HepG2 (cell line): Measurements from ENCODE around the gene BCORL1. TPM values are rescaled to one million over a fixed set of nuclear protein-coding genes. Genes with fewer than 3 reads are reported as not detected.
A peak's percentile ranks its signal among the peaks of the same experiment; 100 is the strongest.

Experiments used
- BRCA1 ChIP-seq: sonication (generic); formaldehyde crosslinking; IDR thresholded peaks from 2 replicates; pipeline ENCODE4 v1.4.0; 2020; ENCODE audit warnings: missing genetic modification reagents
- HHEX ChIP-seq: IDR thresholded peaks from 2 replicates; pipeline ENCODE4 v1.6.1; 2016; ENCODE audit warnings: control low read depth
- JUNB ChIP-seq: sonication (generic); formaldehyde crosslinking; IDR thresholded peaks from 2 replicates; pipeline ENCODE4 v1.8.0; 2022; ENCODE audit warnings: missing genetic modification reagents, mild to moderate bottlenecking, borderline replicate concordance
- KLF11 ChIP-seq: IDR thresholded peaks from 2 replicates; pipeline ENCODE4 v1.6.1; 2016; ENCODE audit warnings: missing compliant biosample characterization
- KLF15 ChIP-seq: sonication (generic); formaldehyde crosslinking; IDR thresholded peaks from 2 replicates; pipeline ENCODE4 v1.8.1; 2023; ENCODE audit warnings: borderline replicate concordance, mild to moderate bottlenecking, inconsistent platforms, missing genetic modification reagents, mixed read lengths
- MAFK ChIP-seq, 2 experiments: IDR thresholded peaks in 1 of 2; conservative IDR thresholded peaks in 1 of 2; 2 replicates each; pipeline ENCODE4 v1.6.1; 2011; ENCODE audit warnings: improper control_type of control experiment in 2 of 2, low read length in 2 of 2
- MTF2 ChIP-seq: sonication (generic); formaldehyde crosslinking; IDR thresholded peaks from 2 replicates; pipeline ENCODE4 v1.5.0; 2020; ENCODE audit warnings: missing genetic modification reagents, borderline replicate concordance
- NFKB2 ChIP-seq: sonication (generic); formaldehyde crosslinking; IDR thresholded peaks from 2 replicates; pipeline ENCODE4 v1.4.0; 2020; ENCODE audit warnings: missing genetic modification reagents, borderline replicate concordance
- ONECUT2 ChIP-seq: sonication (generic); formaldehyde crosslinking; IDR thresholded peaks from 2 replicates; pipeline ENCODE4 v1.4.0; 2020; ENCODE audit warnings: missing genetic modification reagents
- PHF5A ChIP-seq: IDR thresholded peaks from one replicate; pipeline ENCODE4 v1.6.1; 2018; ENCODE audit warnings: low read depth, missing genetic modification reagents; ENCODE audit not compliant: unreplicated experiment
- POGZ ChIP-seq: sonication (generic); formaldehyde crosslinking; IDR thresholded peaks from 2 replicates; pipeline ENCODE4 v1.4.0; 2020; ENCODE audit warnings: mild to moderate bottlenecking, missing genetic modification reagents
- SALL1 ChIP-seq: sonication (generic); formaldehyde crosslinking; IDR thresholded peaks from 2 replicates; pipeline ENCODE4 v1.8.0; 2022; ENCODE audit warnings: mild to moderate bottlenecking, missing genetic modification reagents
- SAP130 ChIP-seq: IDR thresholded peaks from 2 replicates; pipeline ENCODE4 v1.6.1; 2016; ENCODE audit warnings: low read depth
- ZNF660 ChIP-seq: sonication (generic); formaldehyde crosslinking; IDR thresholded peaks from 2 replicates; pipeline ENCODE4 v1.5.1; 2020; ENCODE audit warnings: mild to moderate bottlenecking, low read depth, missing genetic modification reagents, borderline replicate concordance
- polyA plus RNA-seq, 8 experiments: library from polyadenylated mRNA; depleted of rRNA in 3 of 8; stranded (reverse) in 7 of 8; unstranded in 1 of 8; fragments of >200 nt; fragmentation: Illumina TruSeq in 4 of 8; extraction: Trizol in 4 of 8; gene quantifications; 2 replicates each; pipeline versions ENCODE4 v1.2.1 to v1.2.3, GENCODE V29; 2011 to 2016; ENCODE audit warnings: low read depth in 4 of 8, missing spikeins in 1 of 8, mixed read lengths in 1 of 8; ENCODE audit not compliant: insufficient read depth in 1 of 8
- total RNA-seq, 5 experiments: library from RNA; depleted of rRNA; stranded (reverse); fragments of >200 nt; fragmentation: Illumina TruSeq; extraction: Trizol; gene quantifications; 2 replicates each; pipeline ENCODE4 v1.2.3, GENCODE V29; 2016; ENCODE audit warnings: low read depth in 1 of 5
- TF ChIP-seq, protein P1 (sequence below): IDR thresholded peaks from 2 replicates; pipeline ENCODE4 v1.6.1; 2016; ENCODE audit warnings: control low read depth
- TF ChIP-seq, protein P2 (sequence below): sonication (generic); formaldehyde crosslinking; IDR thresholded peaks from 2 replicates; pipeline ENCODE4 v1.8.0; 2022; ENCODE audit warnings: mild to moderate bottlenecking, missing genetic modification reagents; ENCODE audit not compliant: insufficient replicate concordance
- TF ChIP-seq, protein P3 (sequence below): sonication (generic); formaldehyde crosslinking; IDR thresholded peaks from 2 replicates; pipeline ENCODE4 v1.4.0; 2020; ENCODE audit warnings: missing genetic modification reagents
- TF ChIP-seq, protein P4 (sequence below): sonication (generic); formaldehyde crosslinking; IDR thresholded peaks from 2 replicates; pipeline ENCODE4 v1.4.0; 2020; ENCODE audit warnings: mild to moderate bottlenecking, missing genetic modification reagents
- TF ChIP-seq, protein P5 (sequence below): sonication (generic); formaldehyde crosslinking; IDR thresholded peaks from 2 replicates; pipeline ENCODE4 v1.4.0; 2020; ENCODE audit warnings: low read depth, mild to moderate bottlenecking, missing genetic modification reagents
- TF ChIP-seq, protein P6 (sequence below): conservative IDR thresholded peaks from 2 replicates; pipeline ENCODE4 v1.6.1; 2018; ENCODE audit warnings: missing genetic modification reagents

BCORL1 gene
- total and polyA plus RNA-seq, 2 of the 13 experiments (the other 11 are each of a cell fraction or from before 2014, with no cell fraction given) = 0.67 to 1.4 TPM

GRCh38 chrX:130071611-130072344 is 89.3 kb downstream of the BCORL1 start (continued):
- TF ChIP-seq, protein P1, sequence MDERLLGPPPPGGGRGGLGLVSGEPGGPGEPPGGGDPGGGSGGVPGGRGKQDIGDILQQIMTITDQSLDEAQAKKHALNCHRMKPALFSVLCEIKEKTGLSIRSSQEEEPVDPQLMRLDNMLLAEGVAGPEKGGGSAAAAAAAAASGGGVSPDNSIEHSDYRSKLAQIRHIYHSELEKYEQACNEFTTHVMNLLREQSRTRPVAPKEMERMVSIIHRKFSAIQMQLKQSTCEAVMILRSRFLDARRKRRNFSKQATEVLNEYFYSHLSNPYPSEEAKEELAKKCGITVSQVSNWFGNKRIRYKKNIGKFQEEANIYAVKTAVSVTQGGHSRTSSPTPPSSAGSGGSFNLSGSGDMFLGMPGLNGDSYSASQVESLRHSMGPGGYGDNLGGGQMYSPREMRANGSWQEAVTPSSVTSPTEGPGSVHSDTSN (CRISPR knock-in tag) = no peak
- TF ChIP-seq, protein P2, sequence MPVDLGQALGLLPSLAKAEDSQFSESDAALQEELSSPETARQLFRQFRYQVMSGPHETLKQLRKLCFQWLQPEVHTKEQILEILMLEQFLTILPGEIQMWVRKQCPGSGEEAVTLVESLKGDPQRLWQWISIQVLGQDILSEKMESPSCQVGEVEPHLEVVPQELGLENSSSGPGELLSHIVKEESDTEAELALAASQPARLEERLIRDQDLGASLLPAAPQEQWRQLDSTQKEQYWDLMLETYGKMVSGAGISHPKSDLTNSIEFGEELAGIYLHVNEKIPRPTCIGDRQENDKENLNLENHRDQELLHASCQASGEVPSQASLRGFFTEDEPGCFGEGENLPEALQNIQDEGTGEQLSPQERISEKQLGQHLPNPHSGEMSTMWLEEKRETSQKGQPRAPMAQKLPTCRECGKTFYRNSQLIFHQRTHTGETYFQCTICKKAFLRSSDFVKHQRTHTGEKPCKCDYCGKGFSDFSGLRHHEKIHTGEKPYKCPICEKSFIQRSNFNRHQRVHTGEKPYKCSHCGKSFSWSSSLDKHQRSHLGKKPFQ (CRISPR knock-in tag) = no peak
- TF ChIP-seq, protein P3, sequence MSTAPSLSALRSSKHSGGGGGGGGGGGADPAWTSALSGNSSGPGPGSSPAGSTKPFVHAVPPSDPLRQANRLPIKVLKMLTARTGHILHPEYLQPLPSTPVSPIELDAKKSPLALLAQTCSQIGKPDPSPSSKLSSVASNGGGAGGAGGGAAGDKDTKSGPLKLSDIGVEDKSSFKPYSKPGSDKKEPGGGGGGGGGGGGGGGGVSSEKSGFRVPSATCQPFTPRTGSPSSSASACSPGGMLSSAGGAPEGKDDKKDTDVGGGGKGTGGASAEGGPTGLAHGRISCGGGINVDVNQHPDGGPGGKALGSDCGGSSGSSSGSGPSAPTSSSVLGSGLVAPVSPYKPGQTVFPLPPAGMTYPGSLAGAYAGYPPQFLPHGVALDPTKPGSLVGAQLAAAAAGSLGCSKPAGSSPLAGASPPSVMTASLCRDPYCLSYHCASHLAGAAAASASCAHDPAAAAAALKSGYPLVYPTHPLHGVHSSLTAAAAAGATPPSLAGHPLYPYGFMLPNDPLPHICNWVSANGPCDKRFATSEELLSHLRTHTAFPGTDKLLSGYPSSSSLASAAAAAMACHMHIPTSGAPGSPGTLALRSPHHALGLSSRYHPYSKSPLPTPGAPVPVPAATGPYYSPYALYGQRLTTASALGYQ (CRISPR knock-in tag) = no peak
- TF ChIP-seq, protein P4, sequence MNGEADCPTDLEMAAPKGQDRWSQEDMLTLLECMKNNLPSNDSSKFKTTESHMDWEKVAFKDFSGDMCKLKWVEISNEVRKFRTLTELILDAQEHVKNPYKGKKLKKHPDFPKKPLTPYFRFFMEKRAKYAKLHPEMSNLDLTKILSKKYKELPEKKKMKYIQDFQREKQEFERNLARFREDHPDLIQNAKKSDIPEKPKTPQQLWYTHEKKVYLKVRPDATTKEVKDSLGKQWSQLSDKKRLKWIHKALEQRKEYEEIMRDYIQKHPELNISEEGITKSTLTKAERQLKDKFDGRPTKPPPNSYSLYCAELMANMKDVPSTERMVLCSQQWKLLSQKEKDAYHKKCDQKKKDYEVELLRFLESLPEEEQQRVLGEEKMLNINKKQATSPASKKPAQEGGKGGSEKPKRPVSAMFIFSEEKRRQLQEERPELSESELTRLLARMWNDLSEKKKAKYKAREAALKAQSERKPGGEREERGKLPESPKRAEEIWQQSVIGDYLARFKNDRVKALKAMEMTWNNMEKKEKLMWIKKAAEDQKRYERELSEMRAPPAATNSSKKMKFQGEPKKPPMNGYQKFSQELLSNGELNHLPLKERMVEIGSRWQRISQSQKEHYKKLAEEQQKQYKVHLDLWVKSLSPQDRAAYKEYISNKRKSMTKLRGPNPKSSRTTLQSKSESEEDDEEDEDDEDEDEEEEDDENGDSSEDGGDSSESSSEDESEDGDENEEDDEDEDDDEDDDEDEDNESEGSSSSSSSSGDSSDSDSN = peak; percentile 9; the same call in 1 of the 2 replicates
- no peak for TF ChIP-seq PHF5A (CRISPR knock-in tag)
- peak; percentile 19; the same call in 1 of the 2 replicates for TF ChIP-seq NFKB2 (CRISPR knock-in tag)
- TF ChIP-seq HHEX (CRISPR knock-in tag) = no peak
- TF ChIP-seq, protein P5, sequence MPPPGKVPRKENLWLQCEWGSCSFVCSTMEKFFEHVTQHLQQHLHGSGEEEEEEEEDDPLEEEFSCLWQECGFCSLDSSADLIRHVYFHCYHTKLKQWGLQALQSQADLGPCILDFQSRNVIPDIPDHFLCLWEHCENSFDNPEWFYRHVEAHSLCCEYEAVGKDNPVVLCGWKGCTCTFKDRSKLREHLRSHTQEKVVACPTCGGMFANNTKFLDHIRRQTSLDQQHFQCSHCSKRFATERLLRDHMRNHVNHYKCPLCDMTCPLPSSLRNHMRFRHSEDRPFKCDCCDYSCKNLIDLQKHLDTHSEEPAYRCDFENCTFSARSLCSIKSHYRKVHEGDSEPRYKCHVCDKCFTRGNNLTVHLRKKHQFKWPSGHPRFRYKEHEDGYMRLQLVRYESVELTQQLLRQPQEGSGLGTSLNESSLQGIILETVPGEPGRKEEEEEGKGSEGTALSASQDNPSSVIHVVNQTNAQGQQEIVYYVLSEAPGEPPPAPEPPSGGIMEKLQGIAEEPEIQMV (CRISPR knock-in tag) = no peak
- no peak for TF ChIP-seq MTF2 (CRISPR knock-in tag)
- TF ChIP-seq KLF11 (CRISPR knock-in tag) = no peak
- TF ChIP-seq POGZ (CRISPR knock-in tag) = no peak
- TF ChIP-seq SALL1 = peak; percentile 41; the same call in 1 of the 2 replicates
- TF ChIP-seq, protein P6, sequence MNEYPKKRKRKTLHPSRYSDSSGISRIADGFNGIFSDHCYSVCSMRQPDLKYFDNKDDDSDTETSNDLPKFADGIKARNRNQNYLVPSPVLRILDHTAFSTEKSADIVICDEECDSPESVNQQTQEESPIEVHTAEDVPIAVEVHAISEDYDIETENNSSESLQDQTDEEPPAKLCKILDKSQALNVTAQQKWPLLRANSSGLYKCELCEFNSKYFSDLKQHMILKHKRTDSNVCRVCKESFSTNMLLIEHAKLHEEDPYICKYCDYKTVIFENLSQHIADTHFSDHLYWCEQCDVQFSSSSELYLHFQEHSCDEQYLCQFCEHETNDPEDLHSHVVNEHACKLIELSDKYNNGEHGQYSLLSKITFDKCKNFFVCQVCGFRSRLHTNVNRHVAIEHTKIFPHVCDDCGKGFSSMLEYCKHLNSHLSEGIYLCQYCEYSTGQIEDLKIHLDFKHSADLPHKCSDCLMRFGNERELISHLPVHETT (CRISPR knock-in tag) = no peak
- peak; percentile 86 to 88 for TF ChIP-seq MAFK (conservative IDR thresholded peaks at IDR 0.05 in 1 of 2, IDR thresholded peaks at IDR 0.05 in 1 of 2; ENCODE audit: low read length in 2 of 2)
- no peak for TF ChIP-seq JUNB (CRISPR knock-in tag)
- TF ChIP-seq ONECUT2 (CRISPR knock-in tag) = peak; percentile 87
- no peak for TF ChIP-seq ZNF660
- TF ChIP-seq SAP130 = peak; percentile 29; the same call in 1 of the 2 replicates
- no peak for TF ChIP-seq KLF15 (CRISPR knock-in tag)
- TF ChIP-seq BRCA1 (CRISPR knock-in tag) = no peak
